HG02981 (cell line): ENCODE data around the gene SLC51A.
"Not testable (repeated sequence)": the region's sequence is repeated elsewhere in the genome, so short reads cannot be mapped to it uniquely, and the experiment has no call there.

Source experiments
- ATAC-seq: cut with Tn5 transposase; IDR thresholded peaks from one replicate; pipeline ENCODE4 v1.9.1; 2021; ENCODE audit warnings: mild to moderate bottlenecking, moderate library complexity; ENCODE audit not compliant: unreplicated experiment

The SLC51A gene

DNA sequence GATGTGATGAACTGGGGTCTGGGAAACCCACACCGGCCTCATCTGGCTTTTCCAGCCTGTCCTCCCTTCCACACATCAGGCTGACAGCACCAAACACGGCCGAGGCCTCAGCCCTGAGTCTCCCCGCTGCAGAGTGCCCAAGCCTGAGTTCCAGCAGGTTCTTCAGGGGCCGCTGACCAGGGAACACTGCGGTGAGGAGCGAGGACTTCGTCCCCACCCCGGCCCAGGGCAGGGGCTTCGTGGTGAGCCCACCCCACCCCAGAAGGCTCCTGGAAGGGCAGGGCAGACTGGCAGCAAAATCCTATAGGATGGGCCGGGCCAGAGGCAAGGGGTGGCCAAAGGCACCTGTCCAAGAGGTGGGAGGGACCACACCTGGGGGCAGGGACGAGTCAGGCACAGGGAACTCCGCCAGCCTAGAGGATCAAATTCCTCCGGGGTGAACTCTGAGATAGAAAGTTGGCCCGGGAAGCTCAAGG, at the start of gene SLC51A:
Gene SLC51A, plus strand, starts transcription at position 446 of the 476 bp plus-strand sequence. CDS start 179 bp downstream, outside the sequence.
- ATAC-seq = no peak

DNA sequence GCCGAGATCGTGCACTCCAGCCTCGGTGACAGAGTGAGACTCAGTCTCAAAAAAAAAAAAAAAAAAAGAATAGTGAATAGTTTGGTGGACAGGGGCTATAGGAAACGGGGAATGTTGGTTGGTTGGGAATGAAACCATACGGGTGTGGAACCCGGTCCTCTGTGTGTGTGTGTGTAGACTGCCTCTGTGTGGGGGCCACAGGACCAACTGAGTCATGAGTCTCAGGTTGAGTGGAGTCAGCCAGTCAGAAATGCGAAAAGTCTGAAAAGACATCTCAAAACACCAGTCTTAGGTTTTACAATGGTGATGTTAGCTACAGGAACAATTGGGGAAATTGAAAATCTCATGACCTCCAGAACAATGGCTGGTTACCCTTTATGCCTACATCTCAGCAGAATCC, 49.6 kb upstream of the SLC51A start:
- no peak for ATAC-seq

DNA sequence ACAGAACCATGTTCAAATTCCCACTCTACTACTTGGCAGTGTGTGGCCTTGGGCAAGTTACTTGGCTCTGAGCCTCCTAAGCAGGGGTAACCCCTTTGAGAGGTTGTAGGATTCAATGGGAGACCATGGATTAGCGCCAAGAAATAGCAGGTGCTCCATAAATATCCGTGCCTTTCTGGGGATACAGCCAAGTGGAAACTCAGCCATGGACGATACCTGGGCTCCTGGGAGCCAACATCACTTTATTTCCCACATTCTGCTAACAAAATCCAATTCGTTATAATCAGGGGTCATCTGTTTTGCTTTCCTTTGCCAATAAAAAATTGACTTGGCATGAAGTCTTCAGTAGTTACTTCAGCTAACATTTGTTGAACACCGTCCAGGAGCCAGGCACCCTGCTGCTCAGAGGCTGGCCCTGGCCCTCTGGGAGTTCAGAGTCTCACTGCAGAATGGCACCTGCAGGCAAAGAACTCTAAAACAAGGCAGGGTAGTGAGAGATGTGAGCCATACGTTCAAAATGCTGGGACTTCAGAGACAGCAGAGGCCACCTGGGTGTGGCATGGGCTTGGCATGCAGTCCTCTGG, 47.4 kb upstream of the SLC51A start:
- no peak for ATAC-seq

DNA sequence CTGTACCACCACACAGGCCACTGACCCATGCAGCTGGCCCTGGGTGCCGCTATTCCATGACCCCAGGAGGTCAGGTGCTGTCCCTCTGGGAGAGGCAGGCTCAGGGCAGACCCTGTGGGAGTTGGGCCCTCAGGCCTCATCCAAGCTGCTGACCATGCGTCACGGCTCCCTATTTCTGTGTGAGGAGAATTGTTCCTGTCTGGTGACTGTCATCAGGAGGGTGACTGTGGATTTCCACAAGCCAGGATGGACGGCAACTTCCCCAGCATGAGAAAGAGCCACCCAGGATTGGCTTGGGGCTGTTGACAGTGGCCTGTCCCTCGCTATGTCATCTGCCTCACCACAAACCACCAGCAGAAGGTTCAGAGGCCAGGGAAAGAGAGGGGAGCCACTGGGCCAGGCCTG, 46.5 kb upstream of the SLC51A start:
- ATAC-seq = no peak

DNA sequence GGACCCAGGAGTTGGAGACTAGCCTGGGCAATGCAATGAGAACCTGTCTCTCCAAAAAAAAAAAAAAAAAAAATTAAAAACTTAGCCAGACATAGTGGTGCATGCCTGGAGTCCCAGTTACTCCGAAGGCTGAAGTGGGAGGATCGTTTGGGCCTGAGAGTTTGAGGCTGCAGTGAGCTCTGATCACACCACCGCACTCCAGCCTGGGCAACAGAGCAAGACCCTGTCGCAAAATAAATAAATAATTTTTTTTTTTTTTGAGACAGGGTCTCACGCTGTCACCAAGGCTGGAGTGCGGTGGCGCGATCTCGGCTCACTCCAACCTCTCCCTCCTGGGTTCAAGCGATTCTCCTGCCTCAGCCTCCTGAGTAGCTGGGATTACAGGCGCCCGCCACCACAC, 46.0 kb upstream of the SLC51A start:
- ATAC-seq = not testable (repeated sequence)

DNA sequence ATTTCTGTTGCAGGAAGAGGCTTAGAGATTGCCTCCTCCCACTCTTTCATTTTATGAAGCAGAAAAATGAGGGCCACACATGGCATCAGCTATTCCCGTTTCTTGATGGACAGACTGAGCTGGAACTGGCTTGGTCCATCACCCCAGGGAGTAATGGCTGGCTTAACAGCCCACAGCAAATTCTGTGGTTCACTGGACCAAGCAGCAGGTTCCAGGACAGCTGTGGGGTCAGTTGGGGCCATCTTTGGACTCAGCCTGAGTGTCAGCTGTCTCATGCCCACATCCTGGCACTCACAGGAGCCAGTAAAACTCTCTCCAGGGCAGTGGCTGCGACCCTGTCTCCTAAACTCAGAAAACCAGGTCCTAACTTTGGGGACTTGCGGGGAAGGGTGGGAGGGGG, 41.7 kb upstream of the SLC51A start:
- ATAC-seq = no peak

DNA sequence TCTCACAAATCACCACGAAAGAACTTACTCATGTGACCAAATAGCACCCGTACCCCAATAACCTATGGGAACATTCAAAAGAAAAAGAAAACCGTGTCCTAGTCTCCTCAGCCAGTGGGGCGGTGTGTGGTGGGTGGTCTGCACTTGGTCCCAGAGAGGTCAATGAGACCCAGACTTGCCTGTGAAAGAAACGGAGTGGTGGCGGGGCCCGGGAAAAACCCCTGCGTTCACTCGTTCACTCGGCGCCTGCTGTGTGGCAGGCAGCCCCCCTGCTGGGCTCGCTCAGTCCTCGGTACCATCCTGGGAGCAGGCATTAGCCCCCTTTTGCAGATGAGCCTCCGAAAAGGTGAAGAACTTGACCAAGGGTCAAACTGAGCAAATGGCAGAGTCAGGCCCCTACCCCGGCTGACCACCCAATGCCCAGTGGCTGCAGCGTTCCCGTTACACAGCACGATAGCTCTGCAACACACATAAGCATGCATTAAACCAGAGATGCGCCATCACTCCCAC, 41.2 kb upstream of the SLC51A start:
- no peak for ATAC-seq

DNA sequence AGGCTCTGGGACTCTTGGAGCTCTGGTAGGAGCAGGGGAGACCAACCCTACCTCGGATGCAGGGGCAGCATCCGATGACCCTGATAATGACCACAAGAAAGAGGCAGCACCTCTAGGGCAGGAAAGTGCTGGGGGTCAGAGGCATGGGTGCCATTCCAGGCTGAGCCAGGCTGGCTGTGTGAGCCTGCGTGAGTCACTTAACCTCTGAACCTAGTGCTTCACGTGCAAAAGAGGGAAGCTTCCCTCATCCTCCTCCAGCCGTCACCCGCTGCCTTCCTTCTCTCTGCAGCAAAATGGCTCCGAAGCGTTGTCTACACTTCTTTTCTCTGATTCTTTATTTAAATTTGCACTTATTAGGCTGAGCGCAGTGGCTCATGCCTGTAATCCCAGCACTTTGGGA, 40.6 kb upstream of the SLC51A start:
- ATAC-seq = no peak

DNA sequence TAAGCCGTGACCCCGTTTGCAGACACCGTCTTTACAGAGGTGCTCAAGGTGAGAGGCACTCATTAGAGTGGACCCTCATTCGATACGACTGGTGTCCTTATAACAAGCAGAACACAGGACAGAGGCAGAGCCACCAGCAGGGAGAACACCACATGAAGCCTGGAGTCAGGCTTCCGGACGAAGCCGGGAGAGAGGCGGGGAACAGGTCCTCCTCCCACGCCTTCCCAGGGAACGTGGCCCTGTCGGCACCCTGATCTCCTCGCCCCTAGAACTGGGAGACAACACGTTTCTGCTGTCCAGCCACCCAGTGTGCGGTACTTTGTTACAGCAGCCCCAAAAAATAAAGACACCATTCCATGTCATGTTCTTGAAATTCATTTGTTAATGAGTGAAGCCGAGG, 38.8 kb upstream of the SLC51A start:
- no peak for ATAC-seq

DNA sequence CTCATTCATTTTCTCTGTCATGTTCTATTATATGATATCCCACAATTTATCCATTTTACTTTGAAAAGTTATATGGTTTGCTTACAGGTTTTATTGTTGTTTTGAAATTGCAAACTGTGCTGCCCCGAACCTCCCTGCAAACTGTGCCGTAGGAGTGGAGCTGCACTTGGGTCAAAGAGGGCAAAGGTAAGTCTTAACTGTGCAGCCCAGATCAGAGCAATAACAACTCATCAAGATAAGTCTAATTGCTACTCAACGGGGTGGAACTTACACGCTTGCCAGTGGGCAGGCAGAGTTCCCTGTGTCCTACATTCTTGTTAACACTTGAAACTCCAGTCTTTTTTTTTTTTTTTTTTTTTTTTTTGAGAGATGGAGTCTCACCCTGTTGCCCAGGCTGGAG, 38.4 kb upstream of the SLC51A start:
- ATAC-seq = no peak

DNA sequence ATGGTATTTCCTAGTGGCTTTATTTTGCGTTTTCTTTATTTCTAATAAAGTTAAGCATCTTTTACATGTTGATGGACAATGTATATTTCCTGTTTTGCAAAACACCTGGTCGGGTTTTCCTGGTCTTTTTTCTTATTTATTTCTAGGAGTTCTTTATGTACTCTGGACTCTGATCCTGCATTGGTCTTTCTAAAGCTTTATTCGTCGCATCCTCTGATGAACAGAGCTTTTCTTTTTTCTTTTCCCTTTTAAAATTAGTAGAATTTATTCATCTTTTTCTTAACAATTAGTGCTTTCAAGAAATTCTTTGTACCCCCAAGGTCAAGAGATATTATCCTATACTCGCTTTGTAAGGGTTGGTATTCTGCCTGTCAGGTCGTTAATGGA, 37.3 kb upstream of the SLC51A start:
- ATAC-seq = no peak

DNA sequence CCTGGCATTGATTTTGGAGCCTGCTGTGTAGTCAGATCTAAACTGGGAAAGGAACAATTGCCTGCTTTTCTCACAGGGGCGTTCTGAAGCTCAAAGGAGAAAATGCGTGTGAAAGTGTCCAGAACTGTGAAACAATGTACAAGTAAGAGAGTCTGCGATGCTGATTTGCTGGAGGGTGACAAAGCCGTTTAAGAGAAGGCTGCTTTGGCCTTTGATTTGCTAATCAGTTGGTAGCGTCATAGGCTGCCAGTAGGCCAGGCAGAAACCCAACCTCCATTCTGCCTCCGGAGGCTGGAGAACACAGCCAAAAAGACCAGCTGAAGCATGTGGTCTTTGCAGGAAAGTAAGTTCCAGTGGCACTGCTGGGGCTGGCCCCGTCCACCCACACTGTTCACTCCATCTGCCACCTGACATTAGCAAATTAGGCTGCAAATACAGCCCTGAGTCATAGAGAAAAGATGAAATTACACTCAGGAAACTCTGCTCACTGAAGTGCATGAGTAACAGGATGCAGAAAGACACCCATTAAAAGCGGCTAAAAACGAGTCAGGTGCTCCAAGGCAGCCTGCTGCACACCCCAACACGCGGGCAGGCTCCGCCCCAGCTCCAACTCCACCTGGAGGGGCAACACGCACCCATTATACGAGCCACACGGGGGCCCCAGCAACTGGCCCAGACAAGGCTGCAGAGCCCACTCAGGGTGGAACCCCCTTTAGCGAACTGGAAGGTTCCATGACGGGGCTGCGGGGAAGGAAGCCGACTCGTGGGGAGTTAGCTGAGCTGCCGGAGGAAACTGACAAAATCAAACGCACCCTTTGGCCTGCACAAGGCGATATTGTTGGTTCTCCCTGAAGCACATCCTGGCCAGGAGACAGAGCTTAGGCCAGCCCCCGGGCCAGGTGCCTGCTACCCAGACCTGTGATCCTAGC, 36.7 kb upstream of the SLC51A start:
- ATAC-seq = peak; percentile 48

DNA sequence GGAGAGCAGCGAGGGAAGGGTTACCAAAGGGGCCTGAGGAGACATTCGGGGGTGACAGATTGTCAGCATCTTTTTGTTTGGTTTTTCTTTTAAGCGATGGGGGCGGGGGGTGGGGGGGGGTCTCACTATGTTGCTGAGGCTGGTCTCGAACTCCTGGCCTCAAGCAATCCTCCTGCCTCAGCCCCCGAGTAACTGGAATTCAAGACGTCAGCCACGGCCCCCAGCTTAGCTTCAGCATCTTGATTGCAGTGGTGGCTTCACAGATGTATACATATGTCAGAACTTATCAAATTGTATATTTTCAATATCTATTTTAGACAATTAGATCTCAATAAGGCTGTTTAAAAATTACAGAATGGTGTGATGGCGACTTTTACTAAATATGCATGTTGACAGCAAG, 36.0 kb upstream of the SLC51A start:
- ATAC-seq = no peak

DNA sequence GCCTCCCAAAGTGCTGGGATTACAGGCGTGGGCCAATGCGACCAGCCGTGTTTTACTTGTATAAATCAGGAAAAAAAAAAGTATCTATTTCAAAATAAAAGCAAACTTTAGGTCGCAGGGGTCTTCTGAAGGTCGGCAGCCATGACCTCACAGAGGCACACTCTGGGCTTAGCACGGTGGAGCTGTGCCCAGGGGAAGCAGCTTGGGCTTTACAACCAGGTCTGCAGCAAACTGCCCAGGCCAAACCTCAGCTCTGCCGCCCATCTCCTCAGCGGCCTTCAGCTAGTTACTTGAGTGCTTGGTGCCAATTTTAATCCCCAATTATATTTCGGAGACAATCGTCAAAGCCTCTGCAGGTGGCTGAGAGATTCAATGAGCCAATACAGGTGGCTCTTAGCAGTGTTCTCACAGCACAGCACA, 35.2 kb upstream of the SLC51A start:
- no peak for ATAC-seq

DNA sequence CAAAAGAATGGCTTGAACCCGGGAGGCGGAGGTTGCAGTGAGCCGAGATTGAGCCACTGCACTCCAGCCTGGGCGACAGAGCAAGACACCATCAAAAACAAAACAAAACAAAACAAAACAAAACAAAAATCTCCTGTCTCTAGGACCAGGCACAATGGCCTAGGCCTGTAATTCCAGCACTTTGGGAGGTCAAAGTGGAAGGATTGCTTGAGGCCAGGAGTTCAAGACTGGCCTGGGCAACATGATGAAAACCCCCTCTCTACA, 32.2 kb upstream of the SLC51A start:
- ATAC-seq = not testable (repeated sequence)

DNA sequence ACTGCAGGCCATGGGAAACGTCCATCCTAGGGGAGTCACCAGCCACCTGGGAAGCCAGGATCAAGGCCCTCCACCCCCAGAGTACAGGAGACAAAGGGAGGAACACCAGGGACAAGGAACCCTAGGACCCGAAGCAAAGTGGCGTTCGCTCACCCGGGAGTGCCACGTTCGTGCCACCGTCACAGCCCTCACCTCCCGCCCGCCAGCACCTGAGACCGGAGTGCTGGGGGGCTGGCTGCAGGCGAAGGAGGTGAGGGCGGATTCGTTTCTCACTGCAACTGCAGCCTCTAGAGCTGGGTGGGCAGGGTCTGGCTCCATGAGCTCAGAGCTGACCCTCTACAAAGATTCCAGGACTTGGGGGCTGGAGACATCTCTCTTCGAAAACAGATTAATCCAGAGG, 31.5 kb upstream of the SLC51A start:
- ATAC-seq = no peak

DNA sequence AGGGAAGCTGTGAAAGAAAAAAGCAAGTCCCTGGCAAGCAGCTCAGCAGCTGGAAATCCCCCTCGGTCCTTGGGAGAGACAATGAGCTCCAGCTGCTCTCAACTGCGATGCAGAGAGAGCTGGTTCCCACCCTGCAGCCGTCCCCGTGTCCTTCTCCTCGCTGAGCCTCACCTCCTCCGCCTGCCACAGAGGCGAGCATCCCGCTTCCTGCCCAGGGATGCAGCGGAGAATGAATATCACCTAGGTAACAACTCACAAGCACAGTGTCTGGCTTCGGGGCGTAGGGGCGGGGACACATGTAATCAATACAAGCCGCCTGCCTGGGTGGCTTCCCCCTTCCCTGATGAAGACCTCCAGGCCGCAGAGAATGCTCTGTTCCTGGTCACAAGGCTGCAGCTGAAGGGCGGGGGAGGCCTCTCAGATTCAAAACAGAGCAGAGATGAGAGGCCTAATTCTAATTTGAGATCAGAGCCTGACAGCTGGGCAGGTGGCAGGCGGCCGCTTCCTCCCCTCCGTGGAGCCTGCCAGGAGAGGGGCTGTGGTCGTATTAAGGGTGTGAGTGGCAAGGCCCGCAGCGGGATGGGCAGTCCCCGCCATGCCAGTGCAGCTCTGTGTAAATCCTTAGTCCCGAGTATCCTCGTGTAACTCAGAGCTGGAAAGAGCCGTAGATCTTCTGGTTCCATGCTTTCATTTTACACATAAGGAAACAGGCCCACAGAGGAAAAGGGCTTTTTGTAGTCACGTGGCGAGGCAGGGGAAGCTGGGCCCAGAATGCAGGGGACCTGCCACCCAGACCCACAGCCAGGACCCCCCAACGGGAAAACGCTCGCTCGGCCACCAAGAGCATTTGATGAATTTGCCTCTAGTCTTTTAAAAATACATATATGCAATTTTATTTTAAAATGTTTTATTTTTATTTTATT, 29.4 kb upstream of the SLC51A start:
- no peak for ATAC-seq

DNA sequence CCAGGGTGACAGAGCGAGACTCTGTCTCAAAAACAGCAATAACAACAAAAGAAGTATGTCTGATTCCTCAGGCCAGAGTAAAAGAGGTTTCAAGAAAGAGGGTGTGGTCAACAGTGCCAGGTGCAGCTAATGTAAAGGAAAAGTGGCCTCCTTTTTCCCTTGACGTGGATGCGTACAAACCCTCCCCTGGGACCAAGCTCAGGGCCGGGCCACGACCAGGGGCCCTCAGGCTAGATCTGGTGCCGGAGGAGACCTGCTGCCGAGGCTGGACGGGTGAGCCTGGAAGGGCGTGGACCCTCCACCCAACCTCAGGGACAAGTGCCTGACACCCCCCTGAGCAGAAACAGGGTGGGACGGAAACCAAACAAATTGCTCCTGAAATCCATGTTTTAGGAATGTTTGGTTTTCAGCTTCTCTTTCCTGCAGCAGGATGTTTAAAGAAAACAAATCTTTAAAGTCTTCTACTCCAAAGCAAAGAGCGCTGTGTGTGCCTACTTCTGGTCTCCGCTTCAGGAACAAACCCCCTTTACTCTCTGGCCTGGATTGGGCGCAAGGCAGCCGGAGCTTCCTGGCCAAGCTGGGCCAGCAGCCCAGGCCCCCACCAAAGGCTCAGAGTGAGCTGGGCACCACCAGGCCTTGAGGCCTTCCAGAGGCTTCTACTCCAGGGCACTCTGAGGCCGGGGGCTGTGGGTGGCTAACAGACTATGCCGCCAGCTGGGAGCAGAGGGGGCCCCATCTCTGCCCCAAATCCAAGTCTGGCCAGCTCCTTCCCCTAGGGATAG, 26.6 kb upstream of the SLC51A start:
- no peak for ATAC-seq

DNA sequence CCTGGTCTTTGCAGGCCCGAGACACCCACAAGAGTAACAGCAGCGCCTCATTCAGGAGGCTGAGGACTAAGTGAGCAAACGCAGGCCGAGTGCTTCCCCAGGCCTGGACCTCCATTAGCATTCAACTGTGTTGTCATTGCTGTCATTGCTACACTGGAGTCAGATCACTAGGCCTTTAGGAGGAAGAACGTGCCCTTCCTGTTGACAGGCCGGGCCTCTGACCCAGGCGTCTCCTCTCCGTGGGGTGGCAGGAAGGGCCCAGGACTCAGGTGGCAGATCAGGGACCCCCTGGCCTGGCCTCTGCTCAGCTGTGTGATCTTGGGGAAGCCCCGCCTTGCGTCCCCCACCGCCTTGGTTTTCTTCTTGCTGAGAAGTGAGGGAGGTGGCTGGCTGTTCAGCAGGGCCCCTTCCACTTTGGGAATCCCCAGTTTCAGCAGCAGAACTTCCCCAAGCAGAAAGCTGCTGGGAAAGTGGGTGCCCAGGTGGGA, 24.3 kb upstream of the SLC51A start:
- peak; percentile 32 for ATAC-seq

DNA sequence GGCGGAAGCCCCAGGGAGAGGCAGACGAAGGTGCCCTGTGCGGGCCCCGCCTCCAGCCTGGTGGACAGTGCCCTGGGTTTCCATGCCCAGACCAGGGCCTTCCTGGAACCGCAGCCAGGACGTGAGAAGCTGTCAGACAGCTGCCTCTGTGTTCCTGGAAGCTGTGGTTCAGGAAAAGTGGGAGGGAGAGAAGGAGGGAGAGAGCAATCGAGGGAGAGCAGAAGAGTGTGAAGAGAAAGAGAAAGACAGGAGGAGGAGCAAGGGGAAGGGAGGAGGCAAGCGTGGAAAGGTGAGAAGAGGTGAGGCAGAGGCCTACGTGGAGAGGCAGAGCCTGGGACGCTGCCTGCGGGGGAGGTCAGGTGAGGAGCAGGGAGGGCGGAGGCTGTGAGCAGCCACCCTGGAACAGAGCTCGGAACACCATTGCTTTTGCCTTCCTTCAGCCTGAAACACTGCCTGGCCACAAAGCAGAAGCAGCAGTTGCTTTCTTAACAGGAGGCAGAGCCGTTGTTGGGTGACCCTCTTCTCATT, 23.7 kb upstream of the SLC51A start:
- ATAC-seq = no peak
